Stimulated activated CD8-positive, alpha-beta memory T cell treated with anti-CD3 and anti-CD28 coated beads, Interleukin-7, amount 100 ng/mL, for 24 hours (primary cell): ENCODE measurements around the gene UGGT1.
A peak's percentile ranks its signal among the peaks of the same experiment; 100 is the strongest.

Source experiments
- DNase-seq: peaks from one replicate; pipeline ENCODE4 v3.0.0-alpha.2; 2020; ENCODE audit warnings: low read depth

UGGT1 gene

DNA sequence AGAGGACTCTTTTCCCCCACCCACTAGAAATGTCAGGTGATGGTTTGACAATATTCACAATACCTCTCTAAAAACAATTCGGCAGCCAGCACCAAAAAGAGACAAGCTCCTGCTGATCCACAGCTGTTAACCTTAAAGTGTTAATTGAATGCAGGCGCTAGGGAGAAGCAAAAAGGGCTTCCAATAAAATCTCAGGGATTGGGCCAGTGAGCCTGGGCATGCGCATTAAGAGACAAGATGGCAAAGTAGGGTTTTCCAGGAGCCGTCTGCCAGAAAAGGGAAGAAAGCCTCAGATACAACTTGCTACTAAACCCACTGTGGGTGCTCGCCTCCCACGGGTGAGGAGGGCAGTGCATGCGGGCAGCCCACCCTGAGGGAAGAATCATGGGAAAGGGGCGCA is 128.9 kb downstream of the UGGT1 start:
- DNase-seq: no peak

DNA sequence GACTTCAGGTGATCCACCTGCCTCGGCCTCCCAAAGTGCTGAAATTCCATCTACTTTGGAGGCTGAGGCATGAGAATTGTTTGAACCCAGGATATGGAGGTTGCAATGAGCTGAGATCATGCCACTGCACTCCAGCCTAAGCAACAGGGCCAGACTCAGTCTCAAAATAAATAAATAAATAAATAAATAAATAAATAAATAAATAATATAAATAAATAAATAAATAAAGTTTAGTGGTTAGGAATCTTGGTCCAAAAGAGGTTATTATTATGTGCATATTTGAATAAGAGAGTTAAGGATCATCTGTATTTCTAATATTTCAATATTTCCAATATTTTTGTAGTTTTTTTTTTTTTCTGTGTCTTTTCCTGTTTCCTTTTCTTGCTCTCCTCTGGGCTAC is 136.9 kb downstream of the UGGT1 start:
- DNase-seq: no peak

DNA sequence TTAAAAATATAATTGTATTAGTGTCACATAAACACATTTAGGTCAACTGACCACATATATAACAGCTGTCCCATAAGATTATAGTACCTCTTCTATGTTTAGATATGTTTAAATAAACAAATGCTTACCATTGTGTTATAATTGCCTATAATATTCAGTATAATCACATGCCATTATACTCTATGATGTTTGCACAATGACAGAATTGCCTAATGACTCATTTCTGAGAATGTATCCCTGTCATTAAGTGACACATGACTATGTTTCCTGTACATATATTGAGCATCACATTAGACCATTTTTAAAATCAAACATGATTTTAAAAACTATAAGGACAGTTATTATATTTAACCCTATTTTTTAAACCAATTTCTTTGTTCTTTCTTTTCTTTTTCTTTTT is 137.9 kb downstream of the UGGT1 start:
- DNase-seq: no peak

DNA sequence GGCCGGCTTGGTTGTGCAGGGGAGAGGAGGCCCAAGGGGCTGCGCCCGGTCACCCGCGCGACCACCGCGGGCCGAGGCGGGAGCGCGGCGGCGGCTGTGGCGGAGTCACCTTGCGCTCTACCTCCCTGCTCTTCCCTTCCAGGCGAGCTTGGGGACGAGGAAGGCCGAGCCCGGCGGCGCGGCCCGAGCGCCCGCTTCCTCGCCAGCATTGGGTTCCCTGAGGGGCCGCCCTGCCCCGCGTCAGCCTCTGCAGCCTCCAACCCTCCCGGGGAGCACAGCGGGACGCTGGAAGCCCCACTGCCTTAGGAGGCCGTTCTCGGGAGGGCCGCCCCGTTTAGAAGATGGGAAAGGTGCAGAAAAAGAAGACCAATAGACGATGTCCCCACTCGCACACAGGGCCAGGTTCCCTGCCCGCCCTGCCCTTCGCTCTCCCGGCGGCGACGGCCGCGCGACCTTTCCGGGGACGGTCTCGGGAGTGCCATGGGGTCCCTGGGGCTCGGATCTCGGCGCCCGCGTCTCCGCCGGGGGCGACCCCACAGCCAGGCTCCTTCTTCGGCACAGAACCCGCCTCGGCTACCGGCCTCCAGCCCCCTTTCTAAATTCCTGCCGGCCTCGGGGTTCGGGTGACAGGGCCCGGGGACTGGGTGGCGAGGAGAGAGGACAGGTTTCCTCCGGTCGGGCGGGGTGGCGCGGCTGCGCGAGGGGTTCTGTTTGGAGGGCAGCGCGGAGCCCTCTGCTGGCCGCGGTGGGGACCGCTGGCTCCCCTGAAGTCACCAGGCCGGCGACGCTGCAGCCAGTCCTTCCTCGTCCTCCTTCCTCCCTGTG is 142.2 kb downstream of the UGGT1 start:
- DNase-seq: peak; percentile 69

DNA sequence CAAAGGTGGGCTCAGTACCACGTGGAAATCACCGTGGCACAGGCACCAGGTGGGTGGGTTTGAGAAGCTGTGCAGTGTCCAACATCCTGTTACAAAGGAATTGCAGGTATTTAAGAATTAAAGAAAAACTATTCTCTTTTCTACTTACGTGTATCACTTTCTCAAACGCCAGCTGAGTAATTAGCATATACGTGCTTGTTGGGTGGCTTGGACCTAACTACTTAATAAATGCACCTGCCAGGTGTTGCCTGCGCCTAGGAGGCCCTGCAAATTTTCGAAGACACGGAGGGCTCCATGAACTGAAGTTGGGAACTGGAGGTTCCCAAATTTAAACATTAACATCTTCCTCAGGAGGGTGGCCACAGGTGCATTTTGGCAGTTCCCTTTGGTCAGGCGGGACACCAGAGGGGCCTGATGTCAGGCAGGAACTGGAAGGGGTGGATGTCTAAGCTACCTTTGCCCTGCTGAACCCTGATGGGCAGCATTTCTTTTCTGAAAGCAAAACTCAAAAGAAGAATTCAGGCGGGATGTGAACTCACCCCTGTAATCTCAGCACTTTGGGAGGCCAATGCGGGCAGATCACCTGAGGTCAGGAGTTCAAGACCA is 142.9 kb downstream of the UGGT1 start:
- no peak for DNase-seq

DNA sequence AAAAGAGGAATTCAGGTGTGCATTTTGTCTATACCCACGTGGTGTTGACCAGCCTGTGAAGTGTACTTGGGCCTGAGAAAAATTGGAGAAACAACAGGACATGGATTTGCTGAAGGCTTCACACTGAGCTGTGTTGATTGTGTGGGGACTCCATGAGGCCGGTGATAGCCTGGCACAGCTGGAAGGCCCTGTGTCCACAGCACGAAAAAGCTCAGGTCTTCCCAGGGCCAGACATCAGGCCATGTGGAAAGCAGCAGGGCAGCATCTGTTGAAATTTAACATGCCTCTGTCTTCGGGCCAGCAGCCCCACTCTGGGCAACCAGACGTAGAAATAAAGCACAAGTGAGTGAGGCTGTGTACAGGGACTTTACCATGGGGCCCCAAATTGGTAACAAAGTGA is 143.6 kb downstream of the UGGT1 start:
- no peak for DNase-seq

DNA sequence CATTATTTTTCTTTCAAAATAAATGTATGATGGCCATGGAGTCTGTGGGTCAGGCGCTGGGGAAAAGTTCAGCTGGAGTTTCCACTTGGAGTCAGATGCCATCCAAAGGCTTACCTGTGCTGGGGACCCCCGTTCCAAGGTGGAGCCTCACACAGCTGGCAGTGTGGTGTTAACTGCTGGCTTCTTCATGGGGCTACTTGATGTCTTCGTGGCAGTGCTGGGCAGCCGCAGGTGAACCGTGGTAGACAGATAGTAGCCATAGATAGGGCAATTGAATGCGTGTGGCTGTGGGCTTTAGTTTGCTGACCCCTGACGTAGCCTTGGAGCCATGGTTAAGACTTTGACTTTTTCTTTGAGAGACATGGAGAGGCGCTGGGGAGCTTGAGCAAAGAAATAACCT is 144.6 kb downstream of the UGGT1 start:
- no peak for DNase-seq

DNA sequence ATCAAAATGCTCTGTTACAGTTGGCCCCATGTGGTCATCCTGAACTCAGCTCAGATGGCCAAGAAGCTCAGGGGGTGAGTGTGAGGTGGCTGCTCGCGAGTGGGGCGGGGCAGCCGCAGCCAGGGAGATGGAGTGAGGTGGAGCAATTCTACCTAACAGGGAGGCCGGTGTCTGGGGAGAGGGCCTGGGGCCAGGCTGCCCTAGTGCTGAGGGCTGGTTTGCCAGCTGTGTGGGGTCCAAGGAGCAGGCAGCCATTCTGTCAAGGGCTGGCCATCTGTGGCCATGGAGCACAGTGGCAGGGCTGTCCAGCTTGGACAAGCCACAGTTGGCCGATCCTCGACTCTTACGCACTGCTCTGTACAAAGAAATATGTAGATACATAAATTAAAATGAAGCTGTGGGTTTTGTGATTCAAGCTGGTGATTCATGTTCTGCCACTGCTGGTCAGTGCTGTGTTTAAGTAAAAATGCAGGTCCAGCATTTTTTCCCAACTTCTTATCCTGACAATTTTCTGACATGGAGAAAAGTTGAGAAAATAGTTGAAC is 145.6 kb downstream of the UGGT1 start:
- DNase-seq: no peak

DNA sequence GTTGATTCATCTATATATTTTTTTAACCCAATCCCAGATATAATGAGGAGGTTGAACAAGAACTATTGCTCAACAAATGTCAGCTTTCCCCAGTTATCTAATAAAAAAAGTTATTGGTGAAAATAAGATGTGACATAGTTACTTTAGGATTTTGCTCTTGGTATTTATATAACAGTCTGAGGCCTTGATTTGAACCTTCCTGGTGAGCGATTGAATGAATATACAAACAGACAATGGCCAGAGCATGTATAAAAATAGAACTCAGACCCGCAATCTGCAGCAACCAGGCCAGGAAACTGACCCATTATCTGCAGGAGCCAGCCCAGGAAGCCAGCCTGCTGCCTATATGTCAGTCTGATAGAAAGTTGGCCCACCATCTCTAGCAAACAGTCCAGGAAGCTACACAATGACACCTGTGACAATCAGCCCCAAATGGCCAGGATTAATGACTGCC is 146.1 kb downstream of the UGGT1 start:
- DNase-seq: no peak

DNA sequence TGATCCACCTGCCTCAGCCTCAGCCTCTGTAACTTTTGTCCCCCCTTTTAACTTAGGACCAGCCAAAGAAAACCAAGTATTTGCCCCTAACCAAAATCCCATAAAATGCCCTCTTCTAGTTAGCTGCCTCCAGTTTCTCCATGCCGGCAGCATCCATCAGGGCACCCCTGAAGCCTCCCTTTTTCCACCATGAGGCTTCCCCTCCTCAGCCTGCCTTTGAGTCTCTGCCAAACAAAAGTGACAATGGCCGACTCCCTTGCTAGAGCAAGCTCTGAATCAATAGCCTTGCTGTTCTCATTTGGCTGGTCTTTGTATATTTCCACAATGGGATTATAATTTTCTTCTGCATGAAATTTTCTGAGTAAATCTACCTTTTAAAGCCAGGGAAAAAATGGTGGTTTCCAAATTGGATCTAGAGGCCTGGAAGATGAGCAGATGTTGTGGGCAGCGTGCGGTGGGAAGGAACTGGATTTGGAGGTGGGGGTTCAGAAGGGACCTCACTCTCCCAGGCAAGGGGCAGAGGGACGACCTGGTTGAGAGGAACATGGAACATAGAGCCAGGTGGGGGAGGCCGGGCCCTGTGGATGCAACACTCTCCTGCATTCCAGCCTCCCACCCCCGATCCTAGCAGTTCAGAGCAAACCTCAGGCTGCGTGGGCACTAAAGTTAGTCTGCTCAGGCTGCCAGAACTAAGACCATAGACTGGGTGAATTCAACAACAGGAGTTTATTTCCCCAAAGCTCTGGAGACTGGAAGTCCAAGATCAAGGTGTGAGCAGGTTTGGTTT is 147.1 kb downstream of the UGGT1 start:
- DNase-seq: no peak

DNA sequence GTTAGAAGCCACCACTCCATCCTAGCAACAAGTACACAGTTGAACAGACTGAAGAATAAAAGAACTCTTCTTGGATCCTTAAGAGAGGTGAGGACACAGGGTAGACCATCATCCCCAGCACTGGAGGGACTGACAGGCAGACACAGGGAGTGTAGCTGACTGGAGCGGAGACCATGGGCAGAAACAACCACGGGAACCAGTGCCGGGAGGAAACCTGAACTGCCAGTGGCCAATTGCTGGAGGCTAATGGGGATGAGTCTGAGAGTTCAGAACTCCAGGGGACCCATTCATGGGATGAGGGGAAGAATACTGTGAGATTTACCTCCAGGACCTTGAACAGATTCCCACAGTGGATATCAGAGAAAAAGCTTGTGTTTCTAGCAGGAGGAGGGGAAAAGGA is 150.9 kb downstream of the UGGT1 start:
- DNase-seq: no peak
